SH-SY5Y (cell line): ENCODE data around the gene PDE11A.

ENCODE experiments used
- GATA2 ChIP-seq: IDR thresholded peaks from 2 replicates; pipeline ENCODE4 v1.6.1; 2011; ENCODE audit warnings: mild to moderate bottlenecking, low read depth, low read length
- GATA3 ChIP-seq: IDR thresholded peaks from 2 replicates; pipeline ENCODE4 v1.6.1; 2011; ENCODE audit warnings: low read depth, mild to moderate bottlenecking, low read length, moderate library complexity

PDE11A gene

DNA sequence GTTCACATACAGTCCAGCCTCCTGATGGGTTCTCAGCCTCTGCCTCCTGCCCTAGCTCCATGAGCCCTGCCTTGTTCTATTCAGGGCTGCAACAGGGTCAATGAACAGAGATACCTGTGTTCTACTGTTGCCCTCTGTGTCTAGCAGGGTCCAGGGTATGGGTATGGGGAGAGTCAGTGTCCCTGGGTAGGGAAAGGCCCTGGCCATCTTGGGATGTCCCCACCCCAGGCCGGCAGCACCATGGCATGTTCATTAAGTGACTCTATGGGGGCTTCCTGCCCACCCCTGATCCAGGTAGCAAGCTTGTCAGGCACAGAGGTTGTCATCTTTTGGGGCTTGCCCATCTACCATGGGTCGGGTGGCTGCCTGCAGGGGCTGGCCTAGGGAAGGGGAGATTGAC lies 13.5 kb downstream of the PDE11A start:
- TF ChIP-seq GATA2 (no peak), GATA3 (no peak)

DNA sequence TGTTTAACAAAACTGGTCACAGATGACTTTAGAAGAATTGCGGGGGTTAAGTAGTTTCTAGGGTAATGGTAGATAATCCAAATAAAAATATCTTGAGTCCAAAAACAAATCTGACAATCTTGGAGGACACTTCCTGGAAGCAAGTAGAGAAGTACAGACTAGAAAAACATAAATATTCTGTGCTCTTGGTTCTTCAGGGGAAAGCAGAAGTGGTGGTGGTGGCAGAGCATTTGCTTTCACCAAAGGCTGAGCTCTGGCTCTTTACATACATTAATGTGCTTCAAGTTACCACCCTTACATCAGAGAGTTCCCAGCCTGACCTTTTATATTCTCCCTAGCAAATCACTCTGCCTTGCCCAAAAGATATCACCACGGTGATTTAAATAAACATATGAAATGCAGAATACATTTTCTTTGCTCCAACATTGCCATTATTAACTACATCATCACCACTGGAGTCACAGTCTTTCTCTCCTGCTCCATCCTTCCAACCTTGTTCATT lies 15.3 kb downstream of the PDE11A start:
- TF ChIP-seq GATA3 (no peak), GATA2 (no peak)

DNA sequence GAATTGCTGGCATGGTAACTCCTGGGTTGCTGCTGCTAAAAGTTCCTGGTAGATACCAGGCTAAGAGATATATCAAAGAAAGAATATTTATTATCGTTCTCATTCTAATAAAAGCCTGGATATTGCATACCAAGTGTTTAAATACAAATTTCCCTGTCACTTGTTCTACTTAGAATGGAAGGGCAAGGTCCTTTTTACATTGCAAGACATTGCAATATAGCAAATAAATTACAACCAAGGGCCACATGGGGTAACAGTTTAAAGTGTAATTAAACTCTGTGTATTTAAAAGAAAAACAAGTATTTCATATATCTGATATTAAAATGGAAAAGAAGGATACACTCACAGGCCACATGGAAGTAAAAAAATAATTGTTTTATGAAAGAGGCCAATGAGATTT lies 16.2 kb downstream of the PDE11A start:
- no peak for TF ChIP-seq GATA2
- no peak for TF ChIP-seq GATA3

DNA sequence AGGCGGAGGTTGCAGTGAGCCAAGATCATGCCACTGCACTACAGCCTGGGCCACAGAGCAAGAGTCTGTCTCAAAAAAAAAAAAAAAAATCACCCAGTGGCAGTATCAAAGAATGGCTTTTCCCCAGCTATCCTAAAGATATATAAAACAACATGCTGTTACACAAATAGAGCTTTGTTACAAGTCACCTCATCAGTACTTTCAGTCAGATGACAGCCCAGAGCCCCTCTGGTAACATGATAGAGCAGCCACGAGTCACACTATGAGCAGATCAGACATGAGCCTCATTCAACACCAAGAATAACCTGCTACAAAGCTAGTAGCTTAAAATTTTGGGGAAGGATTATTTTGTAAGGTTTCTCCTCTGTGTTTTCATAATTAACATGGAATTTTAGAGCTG lies 25.2 kb downstream of the PDE11A start:
- TF ChIP-seq GATA3 = no peak
- TF ChIP-seq GATA2 = no peak

DNA sequence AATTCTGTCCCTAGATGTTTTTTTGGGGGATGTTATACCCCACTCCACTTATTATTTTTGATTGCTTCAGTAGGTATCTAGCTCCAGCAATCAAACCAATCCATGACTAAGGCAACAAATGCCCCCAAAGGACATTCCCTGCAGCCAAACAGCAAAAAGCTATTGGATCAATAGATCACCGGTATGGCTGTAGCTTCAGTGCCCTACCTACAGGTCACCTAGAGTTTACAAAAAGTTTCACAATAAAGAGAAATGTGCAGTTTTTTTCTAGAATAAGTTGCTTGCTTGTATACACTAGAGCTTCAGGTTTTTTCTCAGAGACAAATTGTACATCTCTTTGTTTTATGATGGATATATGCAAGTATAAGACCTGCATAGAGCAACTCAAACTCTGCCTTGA lies 27.7 kb downstream of the PDE11A start:
- TF ChIP-seq GATA3 = no peak
- TF ChIP-seq GATA2 = no peak

DNA sequence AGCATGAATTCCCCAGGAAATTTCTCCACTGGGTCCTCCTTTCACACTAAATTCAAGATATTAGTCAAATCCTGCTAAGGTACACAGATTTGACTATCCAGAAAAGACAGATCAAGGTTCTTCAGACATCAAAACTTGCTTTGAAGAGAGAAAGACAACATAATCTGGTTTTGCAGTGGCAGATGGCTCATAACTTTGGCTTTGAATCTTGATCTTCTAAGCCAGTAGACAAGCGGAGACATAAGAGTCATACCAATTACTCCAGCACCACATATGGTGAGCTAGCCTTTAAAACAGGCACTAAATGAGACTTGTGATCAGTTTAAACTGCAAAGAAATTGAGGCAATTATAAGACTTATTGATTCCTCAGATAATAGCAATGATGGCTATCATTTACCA lies 29.3 kb downstream of the PDE11A start:
- TF ChIP-seq GATA3 = no peak
- TF ChIP-seq GATA2 = no peak

DNA sequence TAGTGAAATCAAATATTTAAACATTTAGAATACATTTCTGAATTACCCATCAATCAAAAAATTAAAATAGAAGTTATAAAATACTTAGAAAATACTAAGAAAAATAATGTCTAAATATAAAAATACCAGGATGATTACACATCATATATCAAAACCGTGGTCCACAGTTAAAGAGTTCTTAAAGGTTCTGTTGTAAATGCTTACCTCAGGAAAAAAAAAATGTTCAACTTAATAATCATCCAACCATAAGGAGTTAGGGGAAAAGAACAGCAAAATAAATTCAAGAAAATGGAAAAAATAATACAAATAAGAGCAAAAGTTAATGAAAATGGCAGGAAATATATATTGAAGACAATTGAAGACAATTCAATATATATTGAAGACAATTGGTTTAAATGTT lies 43.2 kb downstream of the PDE11A start:
- TF ChIP-seq GATA2 = no peak
- TF ChIP-seq GATA3 = no peak

DNA sequence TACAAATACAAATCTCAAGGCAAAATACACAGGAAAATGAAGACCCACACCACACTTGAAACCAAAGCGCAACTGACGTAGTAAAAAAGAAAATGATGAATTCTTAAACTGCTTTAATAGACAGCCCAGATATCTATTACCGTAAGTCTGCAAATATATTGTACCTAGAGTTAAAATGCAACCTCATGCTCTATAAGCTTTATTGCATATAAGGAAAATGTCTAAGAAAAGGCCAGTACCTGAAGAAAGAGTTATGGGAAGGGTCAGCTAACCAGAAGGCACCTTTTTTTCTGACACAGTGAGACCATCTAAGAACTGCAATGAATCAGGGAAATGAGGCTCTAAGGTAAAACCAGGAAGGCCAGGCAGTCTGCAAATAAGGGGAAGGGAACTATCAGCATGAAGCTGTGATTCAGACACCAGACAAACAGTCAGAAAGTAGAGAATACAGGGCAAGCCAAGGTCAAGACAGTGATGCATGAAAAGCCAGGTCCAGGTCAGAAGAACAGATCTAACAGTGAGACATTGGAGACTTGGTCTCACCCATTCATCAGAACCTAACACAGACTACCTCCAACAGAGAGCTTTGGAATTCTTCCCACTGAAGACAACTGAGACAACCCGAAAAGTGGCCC lies 46.9 kb downstream of the PDE11A start:
- TF ChIP-seq GATA3 (no peak), GATA2 (no peak)

DNA sequence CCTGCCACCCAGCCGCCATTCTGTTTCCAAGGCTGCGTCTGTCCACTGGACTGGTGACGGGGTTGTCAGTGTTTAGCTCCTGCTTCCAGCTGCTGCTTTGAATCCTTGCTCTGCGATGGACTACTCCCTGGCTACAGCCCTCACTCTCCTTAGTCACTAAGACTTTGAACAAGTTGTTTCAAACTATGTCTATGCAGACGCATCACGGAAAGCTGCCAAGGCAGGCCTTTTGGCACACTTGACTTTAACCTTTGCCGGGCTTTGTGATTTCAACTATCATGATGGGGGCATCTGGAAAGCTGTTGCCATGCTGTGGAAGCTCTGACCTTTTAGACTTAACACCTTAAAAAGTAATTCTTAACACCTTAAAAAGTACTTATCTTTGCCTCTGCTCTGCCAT lies 54.4 kb downstream of the PDE11A start:
- TF ChIP-seq GATA2 (no peak), GATA3 (no peak)

DNA sequence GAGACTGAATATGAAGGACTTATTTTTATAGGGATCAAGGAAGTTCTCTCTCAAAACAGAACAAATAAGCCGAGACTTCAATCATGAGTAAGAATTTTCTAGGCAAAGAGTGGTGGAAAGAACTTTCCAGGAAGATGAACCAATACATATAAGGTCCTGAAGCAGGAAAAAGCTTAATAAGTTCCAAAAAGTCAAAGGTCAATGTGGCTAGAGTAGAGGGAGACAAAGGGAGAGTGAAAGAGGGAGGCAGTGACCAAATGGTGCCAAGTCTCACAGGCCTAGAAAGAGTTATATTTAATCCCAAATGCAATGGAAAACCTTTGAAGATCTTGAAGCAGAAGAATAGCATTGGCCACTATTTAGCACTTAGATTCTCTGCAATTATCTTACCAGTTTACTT lies 56.0 kb downstream of the PDE11A start:
- no peak for TF ChIP-seq GATA2
- no peak for TF ChIP-seq GATA3

DNA sequence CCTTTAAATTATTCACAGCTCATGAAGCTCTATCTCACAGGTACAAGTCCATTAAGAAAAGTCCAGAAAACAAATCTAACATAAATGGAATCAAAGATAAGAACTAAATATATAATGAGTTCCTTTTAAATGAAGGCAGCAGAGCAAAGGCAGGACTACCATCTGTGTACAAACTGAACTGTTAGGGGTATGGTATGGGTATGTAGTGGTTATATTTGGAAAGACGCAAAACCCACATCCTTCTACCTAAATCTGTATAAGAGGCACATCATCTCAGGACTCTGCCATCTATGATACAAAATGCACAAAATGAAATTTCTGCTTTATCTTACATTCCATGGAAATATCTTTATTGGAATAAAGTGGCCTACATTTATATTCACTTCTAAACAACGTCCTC lies 59.9 kb downstream of the PDE11A start:
- TF ChIP-seq GATA3 = no peak
- TF ChIP-seq GATA2 = no peak

DNA sequence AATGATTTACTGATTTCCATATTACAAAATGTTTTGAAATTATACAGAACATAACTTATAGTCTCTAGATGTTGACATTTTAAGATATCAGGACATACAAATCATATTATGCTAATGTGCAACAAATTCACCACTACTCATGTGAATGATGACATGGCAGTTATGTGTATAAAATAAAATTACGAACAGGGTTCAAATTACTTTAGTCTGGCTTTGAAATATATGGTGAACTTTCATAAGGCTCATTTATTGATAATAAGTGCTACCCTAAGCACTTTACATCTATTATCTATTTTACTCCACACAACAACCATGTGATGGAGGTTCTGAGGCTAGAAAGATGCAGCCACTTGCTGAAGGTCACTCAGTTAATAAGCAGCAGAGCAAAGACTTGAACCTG lies 62.8 kb downstream of the PDE11A start:
- no peak for TF ChIP-seq GATA3
- no peak for TF ChIP-seq GATA2

DNA sequence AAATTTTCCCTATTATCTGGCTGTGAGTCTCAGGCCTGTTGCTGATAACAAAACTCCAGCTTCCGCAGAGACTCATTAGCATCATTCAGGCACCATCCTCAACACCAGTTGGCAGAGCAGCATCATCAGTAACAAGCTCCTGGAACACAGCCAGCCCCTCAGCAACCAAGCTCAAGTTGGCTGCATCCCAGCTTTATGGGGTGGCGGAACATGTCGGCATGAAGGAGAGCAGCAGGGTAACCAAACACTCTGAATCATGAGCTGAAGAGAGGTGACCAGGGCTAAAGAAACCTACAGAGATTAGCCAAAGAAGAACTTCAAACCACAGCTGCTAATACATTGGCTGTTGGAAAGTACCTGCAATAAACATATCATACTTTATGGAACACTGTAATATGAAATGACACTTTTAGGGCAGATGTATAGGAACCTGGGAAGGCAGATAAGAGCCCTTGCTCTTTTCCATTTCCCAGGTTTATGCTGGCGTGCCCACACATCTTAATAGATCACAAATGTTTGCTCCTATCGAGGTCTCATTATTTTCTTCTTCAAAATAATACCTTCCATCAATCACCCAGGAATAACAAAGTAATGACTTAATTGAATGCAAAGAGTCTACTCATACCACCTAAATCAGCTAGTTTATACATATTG lies 63.8 kb downstream of the PDE11A start:
- TF ChIP-seq GATA2 (peak; percentile 69), GATA3 (no peak)

DNA sequence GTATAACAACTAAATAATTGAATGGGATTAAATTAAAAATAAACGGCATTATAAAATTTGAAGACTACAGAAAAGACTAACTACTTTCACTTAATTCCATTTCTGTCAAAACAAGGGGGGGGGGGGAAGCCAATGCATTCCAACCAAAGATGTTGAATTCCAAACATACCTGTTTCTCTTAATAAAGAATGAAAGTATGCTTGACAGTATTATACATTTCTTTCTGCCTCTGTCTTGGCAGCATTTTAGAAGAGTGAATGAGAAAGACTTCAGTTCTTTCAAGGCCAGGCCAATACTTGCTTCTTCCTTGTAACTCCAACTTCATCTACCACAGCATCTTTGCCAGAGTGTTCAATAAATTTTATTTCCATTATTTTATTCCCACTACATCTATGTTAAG lies 65.9 kb downstream of the PDE11A start:
- TF ChIP-seq GATA2 (no peak), GATA3 (no peak)

DNA sequence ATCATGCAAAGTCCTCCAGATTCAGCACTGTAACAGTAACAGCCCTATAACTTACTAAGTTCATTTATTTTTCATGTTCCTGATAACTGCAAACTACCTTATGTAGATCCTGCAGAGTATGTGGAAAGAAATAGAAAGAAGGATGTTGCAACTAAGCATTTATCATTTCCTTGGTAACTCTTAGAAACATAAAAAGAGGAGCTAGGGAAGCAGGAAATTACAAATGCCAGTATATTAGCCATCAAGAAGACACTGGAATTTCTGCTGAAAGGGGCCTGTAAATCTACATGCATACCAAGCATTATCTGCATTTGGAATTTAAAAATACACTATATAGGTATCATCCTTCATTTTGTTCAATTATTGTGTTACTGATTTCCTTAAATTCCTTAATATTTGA lies 66.8 kb downstream of the PDE11A start:
- TF ChIP-seq GATA2 = no peak
- no peak for TF ChIP-seq GATA3
